HTR-8/SVneo (cell line): Measurements from ENCODE around the gene SHISA6.

Source experiments
- DNase-seq: peaks from one replicate; pipeline ENCODE4 v3.0.0; 2011; ENCODE audit warnings: low spot score, mixed read lengths; ENCODE audit not compliant: insufficient read length
- FAIRE-seq: peaks from 2 replicates; lab custom pipeline; 2011; peaks lifted over from hg19 to GRCh38; lab: Jason Lieb, UNC

SHISA6 gene

GRCh38 chr17:11559601-11560000 is 318.6 kb downstream of the SHISA6 start:
- no peak for FAIRE-seq

DNA sequence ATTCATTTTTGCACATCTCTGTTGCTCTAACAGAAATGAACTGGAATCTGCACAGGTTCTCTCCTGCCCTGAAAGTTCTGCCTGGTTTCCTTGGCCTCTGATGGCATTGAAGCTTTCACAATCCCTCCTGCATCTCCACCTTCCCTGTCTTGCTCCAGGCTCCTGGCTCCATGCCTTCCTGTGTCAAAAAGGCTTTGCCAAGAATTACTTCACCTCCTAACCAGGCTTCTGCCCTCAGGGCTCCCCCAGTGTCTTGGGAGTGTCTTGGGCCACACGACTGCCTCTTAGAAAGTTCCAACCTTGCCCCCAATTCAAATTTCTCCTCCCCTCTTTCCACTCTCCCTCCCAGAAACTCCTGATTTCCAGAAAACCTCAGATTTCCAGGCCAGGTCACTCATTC is 320.3 kb downstream of the SHISA6 start:
- no peak for FAIRE-seq

More at GRCh38 chr17:11559601-11560000, 318.6 kb downstream of the SHISA6 start:
- DNase-seq = no peak

DNA sequence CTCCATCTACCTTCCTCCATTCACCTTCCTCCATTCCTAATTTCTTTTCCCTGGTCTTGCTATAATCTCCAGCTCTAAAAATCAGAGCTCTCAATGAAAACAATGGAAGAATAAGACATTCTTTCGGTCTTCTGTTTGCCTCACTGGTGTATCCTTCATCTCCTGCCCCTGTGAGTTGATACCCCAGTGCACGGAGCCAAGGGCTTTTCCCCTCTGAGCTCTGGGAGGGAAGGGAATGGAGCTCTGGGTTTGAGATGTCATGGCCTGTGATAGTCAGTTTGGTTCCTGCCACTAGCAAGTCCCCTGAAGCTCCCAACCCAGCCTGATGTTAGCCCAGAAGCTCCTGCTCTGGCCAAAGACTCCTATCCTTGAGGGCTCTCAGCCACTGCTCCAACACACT is 320.7 kb downstream of the SHISA6 start:
- no peak for DNase-seq
- no peak for FAIRE-seq

More for the DNA sequence above, 320.3 kb downstream of the SHISA6 start:
- DNase-seq = no peak

- no peak for DNase-seq
- no peak for FAIRE-seq
Measured at GRCh38 chr17:11564589-11565380, 323.8 kb downstream of the SHISA6 start.

- FAIRE-seq = no peak
Measured at GRCh38 chr17:11565591-11565990, 324.6 kb downstream of the SHISA6 start.

GRCh38 chr17:11578998-11579397 is 338.0 kb downstream of the SHISA6 start:
- no peak for FAIRE-seq

More at GRCh38 chr17:11565591-11565990, 324.6 kb downstream of the SHISA6 start:
- no peak for DNase-seq

GRCh38 chr17:11580677-11581076 is 339.7 kb downstream of the SHISA6 start:
- DNase-seq = no peak
- no peak for FAIRE-seq

More at GRCh38 chr17:11578998-11579397, 338.0 kb downstream of the SHISA6 start:
- no peak for DNase-seq

GRCh38 chr17:11582217-11582616 is 341.2 kb downstream of the SHISA6 start:
- FAIRE-seq (no peak), DNase-seq (no peak)

GRCh38 chr17:11583306-11583992 is 342.4 kb downstream of the SHISA6 start:
- DNase-seq = no peak
- FAIRE-seq = no peak

- no peak for FAIRE-seq
- DNase-seq = no peak
Measured at GRCh38 chr17:11589716-11590115, 348.7 kb downstream of the SHISA6 start.

GRCh38 chr17:11598274-11599221 is 357.5 kb downstream of the SHISA6 start, which contains the start of gene DNAH9:
Gene DNAH9, plus strand, starts transcription at chr17:11598470. Its CDS starts 29 bp downstream, at chr17:11598499.
- DNase-seq = no peak

DNA sequence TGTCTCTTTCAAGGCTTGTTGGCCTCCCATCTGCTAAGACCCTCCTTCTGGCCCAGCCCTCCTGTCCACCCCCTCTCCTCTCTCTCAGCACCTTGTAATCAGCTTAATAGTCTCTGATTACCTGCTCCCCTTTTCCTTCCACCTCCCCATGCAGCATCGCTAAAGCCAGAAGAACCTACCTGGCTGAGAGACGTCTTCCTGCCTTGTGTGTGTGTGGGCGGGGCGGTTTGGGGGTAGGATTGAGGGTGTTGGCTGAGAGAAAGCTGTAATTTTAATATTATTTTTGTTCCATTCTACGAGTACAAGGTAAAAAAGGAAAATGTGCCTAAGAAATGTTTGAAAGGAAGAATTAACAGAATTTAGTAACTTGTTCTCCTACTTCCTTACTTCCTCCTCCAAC is 360.6 kb downstream of the SHISA6 start:
- DNase-seq (no peak), FAIRE-seq (no peak)

More at GRCh38 chr17:11598274-11599221, 357.5 kb downstream of the SHISA6 start, which contains the start of gene DNAH9:
- FAIRE-seq = no peak

DNA sequence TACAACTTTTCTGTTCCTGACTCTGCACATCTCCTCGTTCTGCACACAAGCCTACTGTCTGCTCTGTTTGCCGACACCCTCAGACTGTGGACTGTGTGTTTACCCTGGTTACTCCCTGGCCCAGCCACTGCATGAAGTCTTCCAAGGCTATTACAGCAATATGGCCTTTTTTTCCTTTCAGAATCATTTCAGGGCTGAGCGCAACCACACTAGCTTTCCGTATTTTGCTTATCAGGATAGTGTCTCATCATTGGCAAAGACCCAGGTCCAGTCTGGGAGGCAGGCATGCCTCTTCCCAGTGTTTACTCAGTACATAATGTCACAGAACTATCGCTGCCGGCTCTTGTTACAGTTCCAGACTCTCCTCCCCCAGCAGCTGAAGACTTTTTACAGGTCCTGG is 367.4 kb downstream of the SHISA6 start:
- FAIRE-seq = no peak
- DNase-seq = no peak

DNA sequence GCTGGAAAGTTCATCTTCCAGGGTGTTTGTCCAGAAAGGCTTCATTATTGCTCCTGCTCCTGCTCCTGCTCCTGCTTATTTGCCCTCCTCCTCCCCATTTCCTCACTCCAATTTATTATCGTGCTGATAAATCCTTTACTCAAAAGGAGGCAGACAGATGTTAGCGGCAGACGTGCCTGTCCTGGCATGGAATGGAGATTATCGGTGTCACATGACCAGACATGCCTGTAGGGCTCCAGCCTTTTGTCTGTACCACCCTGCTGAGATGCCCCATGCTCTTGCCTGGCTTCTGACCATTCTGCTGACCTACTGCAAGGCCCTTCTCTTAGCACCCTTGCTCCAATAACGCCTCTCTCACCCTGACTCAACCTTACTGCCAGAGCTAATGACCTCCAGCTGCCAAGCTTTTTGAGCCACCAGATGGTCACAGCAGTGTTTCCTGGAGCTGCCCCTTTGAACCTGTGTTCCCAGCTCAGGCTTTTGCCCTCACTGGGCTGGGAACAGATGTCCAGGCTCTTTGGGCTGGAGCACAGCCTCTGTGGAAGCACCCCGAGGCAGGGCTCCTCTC is 370.1 kb downstream of the SHISA6 start:
- no peak for FAIRE-seq
- no peak for DNase-seq

DNA sequence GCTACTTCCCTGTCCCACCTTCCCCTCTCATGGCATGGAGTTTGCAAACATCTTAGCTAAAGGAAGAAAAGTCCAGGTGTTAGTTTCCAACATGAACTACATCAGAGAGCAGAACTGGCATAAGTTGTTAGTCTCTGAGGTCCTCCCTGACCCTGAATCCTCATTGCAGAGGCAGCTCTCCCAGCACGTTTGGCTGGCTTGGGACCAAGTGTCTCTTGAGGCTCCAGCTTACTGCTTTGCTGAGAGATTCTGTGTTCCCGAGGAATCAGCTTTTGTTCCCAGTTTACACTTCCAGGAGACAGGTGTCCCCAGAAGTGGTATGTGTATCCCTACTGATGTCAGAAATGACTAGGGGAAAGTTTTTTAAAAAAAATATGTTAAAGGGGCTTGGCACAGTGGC is 371.9 kb downstream of the SHISA6 start:
- FAIRE-seq = no peak
- DNase-seq = no peak
